ENCODE data around the gene FGF4.

DNA sequence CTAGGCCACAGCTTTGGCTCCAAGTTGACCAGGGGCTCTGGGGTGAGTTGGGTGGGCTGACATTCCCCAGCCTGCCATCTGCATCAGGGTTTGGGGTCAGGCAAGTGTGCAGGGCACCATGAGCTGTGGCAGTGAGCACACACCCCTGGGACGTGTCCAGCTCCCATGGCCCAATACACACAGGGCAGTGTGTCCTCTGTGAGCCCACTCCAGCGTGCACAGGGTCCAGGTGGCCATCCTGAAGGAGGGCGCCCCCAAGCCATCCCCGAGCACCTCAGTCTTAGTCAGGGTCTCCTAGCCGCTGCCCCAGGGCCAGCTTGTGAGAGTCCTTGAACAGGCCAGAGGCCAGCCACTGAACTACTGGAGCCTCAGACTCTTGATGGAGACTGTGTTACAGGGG, 45.3 kb upstream of the FGF4 start:
- TF ChIP-seq, protein P1, sequence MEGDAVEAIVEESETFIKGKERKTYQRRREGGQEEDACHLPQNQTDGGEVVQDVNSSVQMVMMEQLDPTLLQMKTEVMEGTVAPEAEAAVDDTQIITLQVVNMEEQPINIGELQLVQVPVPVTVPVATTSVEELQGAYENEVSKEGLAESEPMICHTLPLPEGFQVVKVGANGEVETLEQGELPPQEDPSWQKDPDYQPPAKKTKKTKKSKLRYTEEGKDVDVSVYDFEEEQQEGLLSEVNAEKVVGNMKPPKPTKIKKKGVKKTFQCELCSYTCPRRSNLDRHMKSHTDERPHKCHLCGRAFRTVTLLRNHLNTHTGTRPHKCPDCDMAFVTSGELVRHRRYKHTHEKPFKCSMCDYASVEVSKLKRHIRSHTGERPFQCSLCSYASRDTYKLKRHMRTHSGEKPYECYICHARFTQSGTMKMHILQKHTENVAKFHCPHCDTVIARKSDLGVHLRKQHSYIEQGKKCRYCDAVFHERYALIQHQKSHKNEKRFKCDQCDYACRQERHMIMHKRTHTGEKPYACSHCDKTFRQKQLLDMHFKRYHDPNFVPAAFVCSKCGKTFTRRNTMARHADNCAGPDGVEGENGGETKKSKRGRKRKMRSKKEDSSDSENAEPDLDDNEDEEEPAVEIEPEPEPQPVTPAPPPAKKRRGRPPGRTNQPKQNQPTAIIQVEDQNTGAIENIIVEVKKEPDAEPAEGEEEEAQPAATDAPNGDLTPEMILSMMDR (IDR thresholded peaks at IDR 0.05), result no peak
- TF ChIP-seq POLR2A (IDR thresholded peaks at IDR 0.05), result no peak
- no peak for TF ChIP-seq POLR2AphosphoS5 (IDR thresholded peaks at IDR 0.05)

Data from transverse colon (tissue), 4 donors.